ENCODE results near the gene KCNE2. TPM values are rescaled to one million over a fixed set of nuclear protein-coding genes. Genes with fewer than 3 reads are reported as not detected.

The KCNE2 gene
- not detected for total RNA-seq

GRCh38 chr21:34363733-34364132 is at the start of gene KCNE2:
KCNE2 (plus strand) TSS chr21:34364006; CDS start chr21:34370479, 6,473 bp downstream.

GRCh38 chr21:34374940-34375618 is 11.3 kb downstream of the KCNE2 start, which contains the start of gene SMIM11:
SMIM11 (plus strand) TSS chr21:34375507; CDS start chr21:34379505, 3,998 bp downstream.

Other genes starting within 250 kb of the KCNE2 start
- gene SMIM11, start 11.5 kb downstream of the KCNE2 start, total RNA-seq = 19.6 TPM
- 0.47 TPM for gene SMIM34, start 59.9 kb downstream of the KCNE2 start, total RNA-seq
- 0.82 TPM for gene KCNE1, start 148.2 kb downstream of the KCNE2 start, total RNA-seq

Data from metanephros (tissue), 1 donor.